Sigmoid colon (tissue), 4 donors: ENCODE measurements around the gene ZBTB7C.

Source experiments
- CTCF ChIP-seq, 4 experiments: fragments of 450-650 bp in 3 of 4; fragments of 200-600 bp in 1 of 4; IDR thresholded peaks; one replicate each; pipeline ENCODE4 v1.5.1; 2016 to 2019; ENCODE audit warnings: antibody characterized with exemption in 4 of 4, mild to moderate bottlenecking in 3 of 4, moderate library complexity in 2 of 4
- EP300 ChIP-seq, 4 donors: sonication (generic); formaldehyde crosslinking; IDR thresholded peaks; one replicate each; pipeline ENCODE4 v1.6.1; 2017; ENCODE audit warnings: antibody characterized with exemption in 4 of 4
- POLR2A ChIP-seq, 2 donors: fragments of 450-650 bp; IDR thresholded peaks; one replicate each; pipeline ENCODE4 v1.6.1; 2016; ENCODE audit warnings: antibody characterized with exemption in 2 of 2, mild to moderate bottlenecking in 2 of 2, moderate library complexity in 2 of 2
- POLR2AphosphoS5 ChIP-seq, 4 donors: sonication (generic); formaldehyde crosslinking; IDR thresholded peaks; one replicate each; pipeline ENCODE4 v1.6.1; 2017; ENCODE audit warnings: antibody characterized with exemption in 4 of 4

DNA sequence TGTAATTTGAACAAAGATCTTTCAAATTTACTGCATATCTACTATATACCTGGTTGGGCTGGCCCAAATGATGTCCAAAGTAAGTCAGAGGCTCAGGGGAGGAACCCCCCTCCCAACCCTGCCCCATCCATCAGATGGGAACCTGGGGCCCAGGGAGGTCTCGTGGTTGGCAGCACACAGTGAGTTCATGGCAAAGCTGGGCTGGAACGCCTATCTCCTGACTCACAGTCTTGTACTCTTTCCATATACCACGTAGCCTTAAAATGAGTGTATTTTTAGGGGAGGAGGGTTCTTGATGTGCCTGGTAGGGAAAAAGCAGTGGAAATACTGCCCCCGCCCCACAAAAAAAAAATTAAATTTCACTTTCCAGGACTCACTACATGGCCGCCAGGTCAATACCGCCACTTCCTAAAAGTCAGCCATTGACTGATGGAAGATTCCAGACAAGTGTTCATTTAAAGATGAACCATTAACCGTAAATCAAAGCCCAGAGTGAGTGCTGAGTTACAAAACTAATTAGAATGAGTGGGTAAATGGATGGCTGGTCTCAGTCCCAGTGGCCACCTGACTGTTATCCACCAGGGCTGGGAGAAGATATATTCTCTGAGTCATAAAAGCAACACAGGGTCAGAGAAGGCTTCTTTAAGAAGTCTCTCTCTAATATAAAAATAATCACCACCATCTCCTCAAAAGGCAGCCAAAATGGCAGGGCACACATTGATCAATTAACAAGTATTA is 80.5 kb downstream of the ZBTB7C start:
- no peak for TF ChIP-seq POLR2A (IDR thresholded peaks at IDR 0.05)
- no peak for TF ChIP-seq CTCF (IDR thresholded peaks at IDR 0.05)
- no peak for TF ChIP-seq EP300 (IDR thresholded peaks at IDR 0.05)
- TF ChIP-seq POLR2AphosphoS5 (IDR thresholded peaks at IDR 0.05): no peak
